Fibroblast of skin of back (primary cell): ENCODE results near the gene MTCL1.

Source experiments
- DNase-seq: peaks from one replicate; pipeline ENCODE4 v3.0.0-alpha.2; 2013

MTCL1 gene

GRCh38 chr18:8713691-8714090, 8.3 kb downstream of the MTCL1 start:
- DNase-seq = no peak

DNA sequence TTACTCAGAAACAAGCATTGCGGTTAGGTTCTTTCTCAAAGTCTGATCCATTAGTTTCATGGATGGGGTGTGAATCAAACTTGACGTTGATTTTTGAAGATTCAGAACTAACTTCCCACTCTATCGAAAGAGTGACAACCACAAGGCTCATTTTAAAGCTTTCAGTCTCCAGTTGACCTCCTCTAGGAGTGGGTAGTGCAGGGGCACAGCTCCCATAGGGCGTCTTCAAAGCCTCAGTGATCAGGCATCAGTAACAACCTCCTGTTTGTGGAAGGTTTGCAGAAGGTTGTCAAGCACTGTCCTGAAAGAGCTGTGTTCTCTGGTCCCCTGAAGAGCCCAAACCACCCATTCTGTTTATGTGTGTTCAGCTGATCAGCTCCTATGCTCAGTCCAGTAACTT, 10.2 kb downstream of the MTCL1 start:
- no peak for DNase-seq

- DNase-seq = no peak
Measured at GRCh38 chr18:8717011-8717770, 11.8 kb downstream of the MTCL1 start.

GRCh38 chr18:8718401-8718913, 13.1 kb downstream of the MTCL1 start:
- DNase-seq = no peak

DNA sequence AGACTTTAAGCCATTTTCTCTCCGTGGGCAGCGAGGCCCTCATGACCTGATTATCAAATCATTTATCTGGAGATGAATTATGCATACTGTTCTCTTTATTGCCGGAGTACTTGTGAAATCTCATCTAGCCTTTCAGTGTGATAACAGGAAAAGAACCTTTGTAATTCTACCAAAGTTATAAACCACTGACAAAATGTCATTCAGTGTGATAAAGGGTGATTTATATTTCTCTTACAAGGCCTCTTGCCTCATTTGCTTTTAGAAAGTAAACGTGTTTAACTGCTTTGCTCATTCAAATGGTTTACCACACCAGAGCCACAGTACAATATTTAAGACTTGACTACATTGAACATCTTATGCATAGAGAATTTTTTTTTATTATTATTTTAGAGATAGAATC, 13.8 kb downstream of the MTCL1 start:
- DNase-seq = no peak

DNA sequence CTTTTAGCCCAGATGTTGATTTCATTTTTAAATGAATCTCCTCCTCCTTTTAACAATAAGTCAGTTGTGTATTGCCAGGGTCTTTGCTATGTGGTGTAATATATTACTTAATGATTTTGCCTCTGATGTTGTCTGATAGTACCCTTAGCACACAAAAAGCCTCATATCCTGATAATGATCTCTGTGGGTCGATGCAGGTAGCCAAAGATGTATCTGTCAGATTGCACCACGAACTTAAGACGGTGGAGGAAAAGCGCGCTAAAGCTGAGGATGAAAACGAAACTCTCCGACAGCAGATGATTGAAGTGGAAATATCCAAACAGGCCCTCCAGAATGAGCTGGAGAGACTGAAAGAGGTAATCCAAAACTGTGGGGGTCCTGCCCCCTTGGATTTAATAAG, 14.8 kb downstream of the MTCL1 start:
- DNase-seq = no peak

GRCh38 chr18:8721094-8721669, 15.8 kb downstream of the MTCL1 start:
- DNase-seq = no peak

DNA sequence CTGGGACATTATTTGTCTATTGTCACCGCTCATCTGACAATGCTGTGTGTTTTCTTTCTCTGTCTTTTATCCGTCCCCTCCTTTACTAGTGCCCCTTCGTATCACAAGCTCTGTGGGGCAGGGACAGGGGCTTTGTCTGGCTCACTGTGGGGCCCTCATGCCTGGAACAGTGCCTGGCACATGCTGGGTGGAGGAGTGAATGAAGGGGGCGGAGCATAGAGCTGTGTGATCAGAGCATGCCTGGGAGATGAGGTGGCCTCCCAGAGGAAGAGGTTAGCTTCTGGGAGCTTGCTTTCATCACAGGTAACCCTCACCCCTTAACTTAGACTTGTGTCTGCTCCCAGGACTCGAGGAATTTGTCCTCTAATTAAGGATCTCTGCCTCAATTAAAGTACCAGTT, 16.4 kb downstream of the MTCL1 start:
- peak; percentile 67 for DNase-seq

GRCh38 chr18:8722946-8723820, 17.8 kb downstream of the MTCL1 start:
- DNase-seq = no peak

GRCh38 chr18:8724452-8724851, 19.1 kb downstream of the MTCL1 start:
- DNase-seq = no peak

DNA sequence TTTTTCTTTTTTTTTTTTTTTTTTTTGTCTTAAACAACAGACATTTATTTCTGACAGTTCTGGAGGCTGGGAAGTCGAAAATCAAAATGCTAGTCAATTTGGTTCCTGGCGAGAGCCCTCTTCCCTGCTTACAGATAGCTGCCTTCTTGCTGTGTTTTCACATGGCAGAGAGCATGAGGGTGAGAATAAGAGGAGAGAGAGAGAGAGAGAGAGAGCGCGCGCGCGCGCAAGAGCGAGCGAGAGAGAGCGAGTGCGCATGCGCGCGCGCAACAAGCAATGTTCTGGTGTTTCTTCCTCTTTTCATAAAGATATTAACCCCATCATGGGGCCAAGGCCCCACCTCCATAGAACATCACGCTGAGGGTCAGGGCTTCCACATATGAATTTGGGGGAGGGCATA, 20.9 kb downstream of the MTCL1 start:
- DNase-seq = no peak

DNA sequence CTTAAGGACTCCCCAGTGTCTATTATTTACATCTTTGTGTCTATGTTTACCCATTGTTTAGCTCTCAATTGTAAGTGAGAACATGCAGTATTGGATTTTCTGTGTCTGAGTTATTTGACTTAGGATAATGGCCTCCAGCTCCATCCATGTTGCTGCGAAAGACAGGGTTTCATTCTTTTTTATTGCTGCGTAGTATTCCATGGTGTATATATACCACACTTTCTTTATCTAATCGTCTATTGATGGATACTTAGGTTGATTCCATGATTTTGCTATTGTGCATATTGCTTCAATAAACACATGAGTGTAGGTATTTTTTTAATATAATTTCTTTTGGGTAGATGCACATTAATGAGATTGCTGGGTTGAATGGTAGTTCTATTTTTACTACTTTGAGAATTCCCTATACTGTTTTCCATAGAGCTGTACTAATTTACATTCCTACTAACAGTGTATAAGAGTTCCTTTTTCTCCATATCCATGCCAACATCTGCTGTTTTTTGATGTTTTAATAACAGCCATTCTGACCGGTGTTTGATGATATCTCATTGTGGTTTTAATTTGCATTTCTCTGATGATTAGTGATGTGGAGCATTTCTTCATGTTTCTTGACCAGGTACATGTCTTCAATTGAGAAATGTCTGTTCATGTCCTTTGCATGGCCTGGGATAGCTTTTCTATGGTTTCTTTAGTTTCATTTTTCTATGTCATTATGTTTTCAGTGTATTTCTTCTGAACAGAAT, 21.8 kb downstream of the MTCL1 start:
- DNase-seq = no peak

DNA sequence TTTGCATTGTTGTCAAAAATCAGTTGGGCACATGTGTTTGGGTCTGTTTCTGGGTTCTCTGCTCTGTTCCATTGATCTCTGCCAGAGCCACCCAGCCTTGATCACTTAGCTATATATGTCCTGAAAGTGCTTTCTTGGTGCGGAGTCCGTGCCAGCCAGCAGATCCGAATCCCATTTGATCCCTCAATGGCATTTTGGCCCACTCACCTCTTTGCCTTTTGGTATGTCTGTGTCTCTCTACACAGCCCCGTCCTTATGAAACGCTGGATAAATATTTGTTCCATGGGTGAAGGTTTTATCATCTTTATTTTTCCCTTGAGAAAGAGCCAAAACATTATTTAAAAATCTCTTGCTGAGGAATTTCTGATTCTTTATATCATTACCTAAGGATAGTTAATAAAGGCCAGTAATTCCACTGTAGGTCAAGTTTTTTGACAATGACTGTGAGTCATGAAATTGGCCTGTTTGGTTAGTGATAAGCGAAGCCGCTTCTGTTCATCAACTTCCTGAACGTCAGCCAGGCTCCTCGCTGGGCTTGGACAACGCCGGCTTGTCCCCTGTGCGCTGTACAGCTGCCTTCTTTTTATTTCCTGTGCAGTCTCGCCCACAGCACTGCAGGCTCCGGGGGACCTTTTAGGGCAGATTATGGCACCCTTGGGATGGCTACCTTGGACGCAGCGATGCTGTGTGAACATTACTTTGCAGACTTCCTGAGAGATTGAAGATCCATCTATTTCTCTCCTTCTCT, 24.9 kb downstream of the MTCL1 start:
- peak; percentile 95 for DNase-seq

- DNase-seq = no peak
Measured at GRCh38 chr18:8732442-8733360, 27.3 kb downstream of the MTCL1 start.

- no peak for DNase-seq
Measured at GRCh38 chr18:8734496-8734895, 29.1 kb downstream of the MTCL1 start.

DNA sequence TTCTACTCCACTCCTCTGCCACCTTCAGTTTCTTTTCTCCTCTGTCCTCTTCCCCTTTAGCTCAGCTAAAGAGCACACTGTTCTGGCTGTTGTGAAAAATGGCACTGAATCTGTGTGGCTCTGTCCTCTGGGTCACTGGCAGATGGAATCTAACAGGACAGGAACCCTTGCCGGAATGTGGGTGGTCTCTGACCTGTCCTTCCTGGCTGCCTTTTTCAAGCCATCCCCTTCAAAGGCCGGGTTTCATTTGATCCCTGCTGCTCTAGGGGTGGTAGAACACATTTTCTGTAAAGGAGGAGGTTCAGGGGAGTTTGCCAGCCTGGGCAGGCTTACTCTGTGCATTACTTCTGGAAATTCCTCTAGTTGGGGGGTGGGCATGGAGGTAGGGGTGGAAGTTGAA, 29.9 kb downstream of the MTCL1 start:
- DNase-seq = no peak

- DNase-seq = no peak
Measured at GRCh38 chr18:8741117-8741516, 35.8 kb downstream of the MTCL1 start.

DNA sequence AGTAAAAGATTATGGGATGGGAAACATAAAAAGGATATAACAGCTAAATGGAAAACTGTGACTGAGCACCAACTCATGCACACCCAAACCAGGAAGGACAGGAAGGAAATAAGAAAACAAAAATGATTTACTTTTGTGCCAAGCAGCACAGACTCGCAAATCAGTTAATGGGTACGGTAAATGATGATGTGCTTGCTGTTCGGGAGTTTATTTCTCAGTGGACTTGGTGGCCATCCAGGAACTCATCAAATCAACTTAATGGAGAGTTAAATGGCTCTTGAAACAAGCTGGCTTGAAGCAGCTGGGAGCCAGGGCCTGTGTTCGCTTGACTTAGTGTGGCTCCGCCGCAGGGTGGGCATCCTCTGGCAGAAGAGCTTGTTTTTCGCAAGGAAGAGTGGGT, 36.2 kb downstream of the MTCL1 start:
- DNase-seq = no peak

DNA sequence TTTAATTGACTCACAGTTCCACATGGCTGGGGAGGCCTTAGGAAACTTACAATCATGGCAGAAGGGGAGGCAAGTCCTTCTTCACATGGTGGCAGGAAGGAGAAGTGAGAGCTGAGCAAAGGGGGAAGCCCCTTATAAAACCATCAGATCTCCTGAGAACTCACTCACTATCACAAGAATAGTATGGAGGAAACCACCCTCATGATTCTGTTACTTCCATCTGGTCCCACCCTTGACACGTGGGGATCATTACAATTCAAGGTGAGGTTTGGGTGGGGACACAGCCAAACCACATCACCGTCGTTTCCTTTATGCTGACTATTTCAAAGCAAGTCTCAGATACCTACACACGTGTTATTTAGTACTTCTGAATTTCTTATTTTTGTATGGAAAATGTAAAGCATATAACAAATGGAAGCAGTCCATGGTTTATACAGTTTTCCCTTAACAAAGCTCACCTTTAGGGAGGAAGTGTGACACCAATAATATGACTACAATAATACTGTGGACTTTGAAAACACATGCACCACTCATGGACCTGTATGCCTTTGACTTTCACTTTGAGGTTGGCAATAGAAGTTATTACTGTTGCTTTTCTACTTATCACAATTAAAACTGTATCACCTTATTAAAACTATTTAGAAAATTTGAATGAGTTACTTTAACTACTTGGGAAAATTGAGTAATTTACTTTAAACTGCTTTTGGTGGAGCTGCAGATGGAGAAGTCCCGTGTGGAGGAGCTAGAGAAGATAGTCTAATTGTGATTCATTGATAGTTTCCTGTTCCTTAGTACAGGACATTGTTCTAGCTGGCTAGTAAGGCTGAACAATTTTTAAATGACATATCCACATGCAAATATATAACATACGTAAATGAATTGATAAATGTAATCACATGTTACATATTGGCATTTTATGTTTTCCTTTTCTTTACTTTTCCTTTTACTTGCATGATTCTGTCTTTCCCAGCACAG, 37.3 kb downstream of the MTCL1 start:
- no peak for DNase-seq

DNA sequence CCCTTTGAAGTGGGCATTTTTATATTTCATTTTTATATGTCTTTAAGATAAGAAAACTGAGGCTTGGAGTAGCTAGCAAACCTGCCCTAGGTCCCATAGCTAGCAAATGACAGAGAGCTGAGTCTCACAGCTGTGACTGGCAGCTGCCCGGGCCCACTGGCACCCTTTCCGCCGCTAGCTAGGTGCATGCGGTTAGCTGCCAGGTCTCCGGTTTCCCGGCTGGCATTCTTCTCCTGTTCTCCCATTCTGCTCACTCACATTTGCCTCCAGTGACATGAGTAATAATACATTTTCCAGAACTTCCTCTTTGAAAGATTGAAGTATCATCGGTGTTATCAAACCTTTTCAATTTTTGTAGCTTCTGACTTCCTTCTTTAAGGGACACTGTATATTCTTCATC, 38.7 kb downstream of the MTCL1 start:
- DNase-seq = no peak
